OCI-LY1 (cell line): ENCODE data around the gene SERPINI1.

Source experiments
- H2AFZ ChIP-seq: fragments of 200-600 bp; sonication (generic), shearing (Covaris generic); 2 replicates; pipeline ENCODE4 v1.6.0; 2014; ENCODE audit warnings: antibody characterized with exemption, mild to moderate bottlenecking, low read length
- H3F3A ChIP-seq: fragments of 200-600 bp; sonication (generic), shearing (Covaris generic); 2 replicates; pipeline ENCODE4 v1.6.0; 2014; ENCODE audit warnings: mild to moderate bottlenecking, antibody characterized with exemption, low read length, moderate library complexity; ENCODE audit not compliant: insufficient read depth
- H3K27ac ChIP-seq: fragments of 200-600 bp; sonication (generic); 2 replicates; pipeline ENCODE4 v1.5.1; 2014; ENCODE audit warnings: low read length, mixed run types, mild to moderate bottlenecking, low read depth; ENCODE audit not compliant: poor library complexity, severe bottlenecking
- H3K27me3 ChIP-seq: fragments of 200-600 bp; sonication (generic); 2 replicates; pipeline ENCODE4 v1.6.0; 2014; ENCODE audit warnings: antibody characterized with exemption, mild to moderate bottlenecking, low read length, moderate library complexity; ENCODE audit not compliant: insufficient read depth
- H3K36me3 ChIP-seq: fragments of 200-600 bp; sonication (generic); 2 replicates; pipeline ENCODE4 v1.6.1; 2014; ENCODE audit warnings: mild to moderate bottlenecking, antibody characterized with exemption, low read length, moderate library complexity, mixed read lengths; ENCODE audit not compliant: insufficient read depth
- H3K4me1 ChIP-seq: fragments of 200-600 bp; sonication (generic); 2 replicates; pipeline ENCODE4 v1.5.1; 2014; ENCODE audit warnings: mild to moderate bottlenecking, low read length, moderate library complexity; ENCODE audit not compliant: insufficient read depth, severe bottlenecking
- H3K4me2 ChIP-seq: fragments of 200-600 bp; sonication (generic), shearing (Covaris generic); 2 replicates; pipeline ENCODE4 v1.6.1; 2014; ENCODE audit warnings: low read length
- H3K4me3 ChIP-seq: fragments of 200-600 bp; sonication (generic); 2 replicates; pipeline ENCODE4 v1.5.1; 2014; ENCODE audit warnings: low read length, low read depth, mild to moderate bottlenecking, mixed read lengths; ENCODE audit not compliant: poor library complexity, severe bottlenecking
- H3K79me2 ChIP-seq: fragments of 200-600 bp; shearing (Covaris generic); 2 replicates; pipeline ENCODE4 v1.6.1; 2016; ENCODE audit warnings: mixed run types, low read length, mixed read lengths; ENCODE audit not compliant: insufficient read depth
- H3K9ac ChIP-seq: fragments of 200-600 bp; sonication (generic), shearing (Covaris generic); 2 replicates; pipeline ENCODE4 v1.6.1; 2014; ENCODE audit warnings: mild to moderate bottlenecking, low read length, mixed read lengths
- H3K9me2 ChIP-seq: fragments of 200-600 bp; sonication (generic), shearing (Covaris generic); 2 replicates; pipeline ENCODE4 v1.6.1; 2014; ENCODE audit warnings: low read depth, mild to moderate bottlenecking, low read length, mixed read lengths
- H3K9me3 ChIP-seq: fragments of 200-600 bp; shearing (Covaris generic); 2 replicates; pipeline ENCODE4 v1.6.1; 2014; ENCODE audit warnings: low read length, mixed read lengths
- H4K20me1 ChIP-seq: fragments of 200-600 bp; sonication (generic), shearing (Covaris generic); 2 replicates; pipeline ENCODE4 v1.6.0; 2016; ENCODE audit warnings: mild to moderate bottlenecking, low read length; ENCODE audit not compliant: insufficient read depth
- CTCF ChIP-seq: fragments of 200-600 bp; sonication (generic), shearing (Covaris generic); IDR thresholded peaks from 2 replicates; pipeline ENCODE4 v1.5.1; 2017; ENCODE audit warnings: mild to moderate bottlenecking, antibody characterized with exemption, low read length, moderate library complexity, mixed read lengths
- EZH2 ChIP-seq: fragments of 200-600 bp; sonication (generic), shearing (Covaris generic); IDR thresholded peaks from 2 replicates; pipeline ENCODE4 v1.8.0; 2017; ENCODE audit warnings: borderline replicate concordance, mixed run types, mild to moderate bottlenecking, antibody characterized with exemption, low read length, moderate library complexity, mixed read lengths

The SERPINI1 gene

DNA sequence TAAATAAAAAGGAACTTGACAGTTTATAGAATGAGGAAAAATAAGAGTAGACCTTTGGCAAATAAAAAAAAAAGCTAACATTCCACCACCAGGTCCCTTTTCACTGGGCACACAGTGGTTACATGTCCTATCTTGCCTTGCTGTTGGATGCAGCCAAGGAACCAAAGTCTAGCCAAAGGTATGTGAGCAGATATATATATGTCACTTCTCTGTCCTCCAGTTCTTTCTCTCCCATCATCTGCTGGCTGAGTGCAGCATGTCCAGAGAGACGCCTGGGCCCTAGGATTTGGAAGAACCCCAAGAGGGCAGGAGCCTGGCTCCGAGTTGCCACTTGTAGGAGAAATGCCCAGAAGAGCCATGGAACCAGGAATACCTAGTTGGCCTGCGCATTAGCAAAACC lies 104.7 kb downstream of the SERPINI1 start:
- Histone ChIP-seq H3K4me2 (no peak overlapping the region), H3K79me2 (no peaks in the 10 kb centered on the region), H3K36me3 (no peaks in the 10 kb centered on the region), H3K4me1 (peaks cover 76% of the 10 kb centered on the region), H3F3A (no peaks in the 10 kb centered on the region), H3K27ac (no peak overlapping the region), H3K9me2 (no peaks in the 10 kb centered on the region), H3K9ac (no peak overlapping the region), H2AFZ (no peak overlapping the region), H4K20me1 (no peaks in the 10 kb centered on the region), H3K4me3 (no peak overlapping the region), H3K9me3 (no peaks in the 10 kb centered on the region), H3K27me3 (no peaks in the 10 kb centered on the region)
- TF ChIP-seq EZH2 (no peak), CTCF (no peak)

DNA sequence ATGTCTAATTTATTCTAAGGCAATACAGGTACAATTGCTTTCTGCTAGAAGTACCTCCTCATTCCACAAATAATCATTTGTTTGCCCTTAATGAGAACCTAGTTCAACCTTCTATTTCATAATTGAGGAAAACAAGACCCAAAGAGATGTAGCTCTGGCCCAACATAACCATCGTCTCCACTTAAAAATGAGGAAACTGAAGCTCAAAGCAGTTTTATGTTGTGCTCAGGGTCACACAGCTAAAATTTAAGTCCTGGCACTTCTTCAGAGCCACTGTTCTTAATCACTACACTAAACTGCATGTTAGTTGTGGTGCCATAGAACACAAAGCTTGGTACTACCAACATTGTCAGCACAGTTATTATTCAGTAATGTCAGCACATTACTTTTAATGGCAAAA lies 108.0 kb downstream of the SERPINI1 start:
- Histone ChIP-seq H3K27me3 (no peaks in the 10 kb centered on the region), H2AFZ (peak overlapping the region; percentile 13), H3K4me3 (peak overlapping the region; percentile 8)

DNA sequence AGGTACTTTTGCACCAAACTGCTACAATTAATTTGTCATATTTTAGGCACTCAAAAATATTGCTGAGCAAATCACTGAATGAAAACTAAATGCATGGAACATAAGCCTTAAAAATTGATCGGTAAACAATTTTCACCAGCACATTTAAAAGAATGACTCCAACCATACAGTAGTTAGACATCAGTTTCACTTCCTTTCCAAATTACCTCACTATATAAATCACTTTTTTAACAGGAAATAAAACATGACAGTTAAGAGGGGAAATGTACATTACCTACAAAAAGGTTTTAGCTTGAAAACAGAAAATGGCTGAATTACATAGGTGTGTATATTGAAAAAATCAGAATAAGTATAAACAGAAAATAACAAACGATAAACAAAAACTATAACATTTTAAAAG lies 108.4 kb downstream of the SERPINI1 start:
- peak overlapping the region; percentile 88 for H3K27ac ChIP-seq
- peaks cover 45% of the 10 kb centered on the region for H3K4me1 ChIP-seq
- H4K20me1 ChIP-seq: no peaks in the 10 kb centered on the region
- H2AFZ ChIP-seq: peak overlapping the region; percentile 13
- no peaks in the 10 kb centered on the region for H3K27me3 ChIP-seq
- peak overlapping the region; percentile 8 for H3K4me3 ChIP-seq
- H3K9me3 ChIP-seq: no peaks in the 10 kb centered on the region
- H3K36me3 ChIP-seq: no peaks in the 10 kb centered on the region
- no peaks in the 10 kb centered on the region for H3K9me2 ChIP-seq
- H3F3A ChIP-seq: no peaks in the 10 kb centered on the region
- H3K79me2 ChIP-seq: no peaks in the 10 kb centered on the region
- peak overlapping the region; percentile 8; the same call in 1 of the 2 replicates for H3K9ac ChIP-seq
- TF ChIP-seq EZH2: no peak
- TF ChIP-seq CTCF: no peak
- H3K4me2 ChIP-seq: peak overlapping the region; percentile 43

More for the DNA sequence above, 108.0 kb downstream of the SERPINI1 start:
- H3K4me1 ChIP-seq: peaks cover 49% of the 10 kb centered on the region
- H3K9me2 ChIP-seq: no peaks in the 10 kb centered on the region
- no peaks in the 10 kb centered on the region for H3K36me3 ChIP-seq
- H3K4me2 ChIP-seq: peak overlapping the region; percentile 43
- TF ChIP-seq EZH2 (no peak), CTCF (no peak)
- no peaks in the 10 kb centered on the region for H3K9me3 ChIP-seq
- no peaks in the 10 kb centered on the region for H4K20me1 ChIP-seq
- H3K27ac ChIP-seq: peak overlapping the region; percentile 88
- H3F3A ChIP-seq: no peaks in the 10 kb centered on the region
- H3K9ac ChIP-seq: peak overlapping the region; percentile 8; the same call in 1 of the 2 replicates
- no peaks in the 10 kb centered on the region for H3K79me2 ChIP-seq
